Immature natural killer cell (primary cell): ENCODE results near the gene CUBN. TPM values are rescaled to one million over a fixed set of nuclear protein-coding genes. Genes with fewer than 3 reads are reported as not detected.
"Not testable (repeated sequence)": the region's sequence is repeated elsewhere in the genome, so short reads cannot be mapped to it uniquely, and the experiment has no call there.

Experiments used
- DNase-seq, 3 donors: peaks; one replicate each; pipeline ENCODE4 v3.0.0; 2022; ENCODE audit warnings: mixed read lengths in 1 of 3
- H3K27ac Mint-ChIP-seq, 6 donors: one replicate each; pipeline ENCODE4 v1.8.0; 2020; ENCODE audit warnings: mixed read lengths in 6 of 6, mild to moderate bottlenecking in 5 of 6, inconsistent platforms in 4 of 6, moderate library complexity in 3 of 6
- H3K27me3 Mint-ChIP-seq, 3 donors: one replicate each; pipeline ENCODE4 v1.8.0; 2020 to 2021; ENCODE audit warnings: low read depth in 3 of 3, mild to moderate bottlenecking in 3 of 3, mixed read lengths in 3 of 3, moderate library complexity in 3 of 3, inconsistent platforms in 1 of 3
- H3K36me3 Mint-ChIP-seq, 3 donors: one replicate each; pipeline ENCODE4 v1.8.0; 2020; ENCODE audit warnings: mixed read lengths in 3 of 3, inconsistent platforms in 2 of 3, mild to moderate bottlenecking in 2 of 3
- H3K4me1 Mint-ChIP-seq, 2 donors: one replicate each; pipeline ENCODE4 v1.8.0; 2020; ENCODE audit warnings: inconsistent platforms in 2 of 2, mild to moderate bottlenecking in 2 of 2, mixed read lengths in 2 of 2, moderate library complexity in 1 of 2
- H3K4me3 Mint-ChIP-seq, 5 donors: one replicate each; pipeline ENCODE4 v1.8.0; 2020; ENCODE audit warnings: mild to moderate bottlenecking in 5 of 5, mixed read lengths in 5 of 5, inconsistent platforms in 3 of 5, moderate library complexity in 3 of 5
- H3K9me3 Mint-ChIP-seq, 6 donors: one replicate each; pipeline ENCODE4 v1.8.0; 2020; ENCODE audit warnings: mild to moderate bottlenecking in 6 of 6, mixed read lengths in 6 of 6, inconsistent platforms in 4 of 6, moderate library complexity in 3 of 6
- polyA plus RNA-seq, 3 donors: library from polyadenylated mRNA; unstranded; fragments of 300-500 nt; fragmentation: Illumina TruSeq; gene quantifications; one replicate each; pipeline ENCODE4 v1.2.3, GENCODE V29; 2021

The CUBN gene
- polyA plus RNA-seq, 3 donors from 2014 or later: 0.16 to 1.2 TPM; not detected in 1

- H3K36me3 Mint-ChIP-seq: peaks cover 0 to 3% (median 2%) of the 10 kb centered on the region in 3 donors
- no peak overlapping the region for H3K27ac Mint-ChIP-seq
- H3K27me3 Mint-ChIP-seq: no peaks in the 10 kb centered on the region
- DNase-seq: no peak
- H3K4me3 Mint-ChIP-seq: no peak overlapping the region
- H3K9me3 Mint-ChIP-seq: peaks cover 0 to 2% (median 0%) of the 10 kb centered on the region in 6 donors
- H3K4me1 Mint-ChIP-seq: no peaks in the 10 kb centered on the region
Measured at GRCh38 chr10:17134282-17134681, 4.7 kb upstream of the CUBN start.

GRCh38 chr10:17128261-17128660 lies 1.4 kb downstream of the CUBN start:
- H3K4me3 Mint-ChIP-seq: no peak overlapping the region
- no peak overlapping the region for H3K27ac Mint-ChIP-seq
- H3K27me3 Mint-ChIP-seq: no peaks in the 10 kb centered on the region
- DNase-seq: no peak
- H3K4me1 Mint-ChIP-seq: peaks cover 3 to 14% of the 10 kb centered on the region in 2 donors
- no peaks in the 10 kb centered on the region for H3K9me3 Mint-ChIP-seq
- H3K36me3 Mint-ChIP-seq: peaks cover 0 to 11% (median 2%) of the 10 kb centered on the region in 3 donors

GRCh38 chr10:17126327-17126726 lies 3.3 kb downstream of the CUBN start:
- Mint-ChIP-seq H3K9me3 (no peaks in the 10 kb centered on the region), H3K27ac (peak overlapping the region in 1 of 6 donors; percentile 20), H3K27me3 (no peaks in the 10 kb centered on the region), H3K36me3 (peaks cover 4 to 17% (median 14%) of the 10 kb centered on the region in 3 donors), H3K4me1 (peaks cover 3 to 14% of the 10 kb centered on the region in 2 donors), H3K4me3 (no peak overlapping the region)
- DNase-seq: peak in 1 of 3 donors; percentile 3

- no peaks in the 10 kb centered on the region for H3K9me3 Mint-ChIP-seq
- H3K27me3 Mint-ChIP-seq: no peaks in the 10 kb centered on the region
- no peak for DNase-seq
- peaks cover 8 to 21% (median 20%) of the 10 kb centered on the region in 3 donors for H3K36me3 Mint-ChIP-seq
- H3K4me3 Mint-ChIP-seq: no peak overlapping the region
- peaks cover 3 to 14% of the 10 kb centered on the region in 2 donors for H3K4me1 Mint-ChIP-seq
- H3K27ac Mint-ChIP-seq: no peak overlapping the region
Measured at GRCh38 chr10:17125206-17125893, 4.3 kb downstream of the CUBN start.

GRCh38 chr10:17123961-17124360 lies 5.7 kb downstream of the CUBN start:
- Mint-ChIP-seq H3K9me3 (no peaks in the 10 kb centered on the region), H3K27me3 (no peaks in the 10 kb centered on the region), H3K36me3 (peaks cover 10 to 29% (median 22%) of the 10 kb centered on the region in 3 donors), H3K4me3 (no peak overlapping the region), H3K27ac (no peak overlapping the region), H3K4me1 (peaks cover 3 to 14% of the 10 kb centered on the region in 2 donors)
- DNase-seq: no peak

GRCh38 chr10:17122726-17123661 lies 6.6 kb downstream of the CUBN start:
- DNase-seq: no peak
- Mint-ChIP-seq H3K36me3 (peaks cover 10 to 29% (median 22%) of the 10 kb centered on the region in 3 donors), H3K27ac (no peak overlapping the region), H3K4me3 (no peak overlapping the region), H3K27me3 (no peaks in the 10 kb centered on the region), H3K9me3 (no peaks in the 10 kb centered on the region), H3K4me1 (peaks cover 3 to 14% of the 10 kb centered on the region in 2 donors)

GRCh38 chr10:17122052-17122451 lies 7.6 kb downstream of the CUBN start:
- no peak overlapping the region for H3K4me3 Mint-ChIP-seq
- no peak overlapping the region for H3K27ac Mint-ChIP-seq
- H3K9me3 Mint-ChIP-seq: no peaks in the 10 kb centered on the region
- H3K4me1 Mint-ChIP-seq: peaks cover 3 to 11% of the 10 kb centered on the region in 2 donors
- peaks cover 10 to 29% (median 22%) of the 10 kb centered on the region in 3 donors for H3K36me3 Mint-ChIP-seq
- no peak for DNase-seq
- H3K27me3 Mint-ChIP-seq: no peaks in the 10 kb centered on the region

- H3K4me1 Mint-ChIP-seq: no peaks in the 10 kb centered on the region
- H3K27ac Mint-ChIP-seq: no peak overlapping the region
- no peaks in the 10 kb centered on the region for H3K27me3 Mint-ChIP-seq
- H3K36me3 Mint-ChIP-seq: peaks cover 14 to 29% (median 22%) of the 10 kb centered on the region in 3 donors
- H3K9me3 Mint-ChIP-seq: no peaks in the 10 kb centered on the region
- no peak for DNase-seq
- H3K4me3 Mint-ChIP-seq: no peak overlapping the region
Measured at GRCh38 chr10:17120694-17121093, 8.9 kb downstream of the CUBN start.

- Mint-ChIP-seq H3K9me3 (no peaks in the 10 kb centered on the region), H3K27ac (no peak overlapping the region), H3K27me3 (no peaks in the 10 kb centered on the region), H3K36me3 (peaks cover 14 to 29% (median 22%) of the 10 kb centered on the region in 3 donors), H3K4me1 (no peaks in the 10 kb centered on the region), H3K4me3 (no peak overlapping the region)
- DNase-seq: no peak
Measured at GRCh38 chr10:17119845-17120244, 9.8 kb downstream of the CUBN start.

- no peak overlapping the region for H3K27ac Mint-ChIP-seq
- H3K36me3 Mint-ChIP-seq: peaks cover 13 to 17% (median 14%) of the 10 kb centered on the region in 3 donors
- H3K9me3 Mint-ChIP-seq: no peaks in the 10 kb centered on the region
- no peaks in the 10 kb centered on the region for H3K4me1 Mint-ChIP-seq
- no peaks in the 10 kb centered on the region for H3K27me3 Mint-ChIP-seq
- DNase-seq: no peak
- H3K4me3 Mint-ChIP-seq: no peak overlapping the region
Measured at GRCh38 chr10:17116193-17116592, 13.4 kb downstream of the CUBN start.

- Mint-ChIP-seq H3K27ac (no peak overlapping the region), H3K9me3 (no peaks in the 10 kb centered on the region), H3K36me3 (peaks cover 12 to 15% (median 14%) of the 10 kb centered on the region in 3 donors), H3K4me3 (no peak overlapping the region), H3K4me1 (no peaks in the 10 kb centered on the region), H3K27me3 (no peaks in the 10 kb centered on the region)
- DNase-seq: no peak
Measured at GRCh38 chr10:17115683-17116082, 13.9 kb downstream of the CUBN start.

- H3K27ac Mint-ChIP-seq, H3K4me1 Mint-ChIP-seq, H3K4me3 Mint-ChIP-seq, H3K9me3 Mint-ChIP-seq, DNase-seq, H3K27me3 Mint-ChIP-seq: not testable (repeated sequence)
- H3K36me3 Mint-ChIP-seq: peaks cover 8 to 12% (median 8%) of the 10 kb centered on the region in 3 donors
Measured at GRCh38 chr10:17114878-17115444, 14.7 kb downstream of the CUBN start.

- H3K27me3 Mint-ChIP-seq: no peaks in the 10 kb centered on the region
- H3K36me3 Mint-ChIP-seq: peaks cover 4 to 17% (median 8%) of the 10 kb centered on the region in 3 donors
- H3K4me3 Mint-ChIP-seq: no peak overlapping the region
- H3K9me3 Mint-ChIP-seq: no peaks in the 10 kb centered on the region
- H3K27ac Mint-ChIP-seq: peak overlapping the region in 1 of 6 donors; percentile 26
- H3K4me1 Mint-ChIP-seq: no peaks in the 10 kb centered on the region
- DNase-seq: no peak
Measured at GRCh38 chr10:17113889-17114540, 15.6 kb downstream of the CUBN start.
